Kidney (tissue), 14 donors: Measurements from ENCODE around the gene C1orf122. TPM values are rescaled to one million over a fixed set of nuclear protein-coding genes. Genes with fewer than 3 reads are reported as not detected.

ENCODE experiments used
- DNase-seq, 5 donors: peaks; one replicate each; pipeline ENCODE4 v3.0.0-alpha.2; 2013 to 2020
- FAIRE-seq: peaks from 2 replicates; lab custom pipeline; 2012; peaks lifted over from hg19 to GRCh38; lab: Jason Lieb, UNC
- H3K27ac ChIP-seq, 2 donors: one replicate each; pipeline ENCODE4 v1.7.0; 2013; ENCODE audit warnings: low read depth in 2 of 2, low read length in 2 of 2, inconsistent platforms in 1 of 2
- H3K27me3 ChIP-seq: one replicate; pipeline ENCODE4 v1.7.1; 2013; ENCODE audit warnings: low read length, inconsistent platforms; ENCODE audit not compliant: control insufficient read depth, insufficient read depth
- H3K36me3 ChIP-seq, 3 donors: one replicate each; pipeline versions ENCODE4 v1.7.0 to v1.7.1; 2013; ENCODE audit warnings: low read length in 3 of 3, control low read depth in 1 of 3, inconsistent platforms in 1 of 3; ENCODE audit not compliant: insufficient read depth in 3 of 3, control insufficient read depth in 2 of 3
- H3K4me1 ChIP-seq, 3 donors: one replicate each; pipeline versions ENCODE4 v1.7.0 to v1.7.1; 2013; ENCODE audit warnings: low read length in 3 of 3, inconsistent platforms in 1 of 3, low read depth in 1 of 3; ENCODE audit not compliant: control insufficient read depth in 2 of 3, insufficient read depth in 2 of 3
- H3K4me3 ChIP-seq, 3 donors: one replicate each; pipeline versions ENCODE4 v1.7.0 to v1.8.1; 2013; ENCODE audit warnings: low read length in 3 of 3, control low read depth in 1 of 3, inconsistent platforms in 1 of 3
- H3K9ac ChIP-seq, 3 donors: one replicate each; pipeline versions ENCODE4 v1.7.0 to v1.7.1; 2013; ENCODE audit warnings: low read length in 3 of 3, control low read depth in 1 of 3, inconsistent platforms in 1 of 3
- H3K9me3 ChIP-seq, 3 donors: one replicate each; pipeline versions ENCODE4 v1.7.0 to v1.7.1; 2013; ENCODE audit warnings: low read length in 3 of 3, control low read depth in 1 of 3, inconsistent platforms in 1 of 3; ENCODE audit not compliant: control insufficient read depth in 2 of 3, insufficient read depth in 1 of 3
- CTCF ChIP-seq: IDR thresholded peaks from 3 replicates; pipeline ENCODE4 v1.5.1; 2012; ENCODE audit warnings: mild to moderate bottlenecking, moderate library complexity, borderline replicate concordance; ENCODE audit not compliant: insufficient read depth; ENCODE audit errors: extremely low read depth
- intact Hi-C: fragments of 100-400 bp; cut with DNase I; formaldehyde crosslinking; loops from one replicate; pipeline ENCODE4 v1.11.1; 2022
- polyA plus RNA-seq: library from polyadenylated mRNA; stranded (reverse); fragments of 350-450 nt; fragmentation: Illumina TruSeq; extraction: RNeasy Lipid Tissue Mini Kit (QIAGEN cat#74804); gene quantifications from one replicate; pipeline ENCODE4 v1.2.3, GENCODE V29; 2014; ENCODE audit warnings: low read depth, low replicate concordance; ENCODE audit not compliant: insufficient read depth
- total RNA-seq: library from RNA; stranded (reverse); fragmentation: NEBNext Ultra II Directional; extraction: Animal tissue kit (Norgen Biotek cat#: 25700); gene quantifications from one replicate; pipeline ENCODE4 v1.2.1, GENCODE V29; 2021
- donor health status: control.
- donor health status: control.
- donor health status: control.
- donor health status: control.
- donor health status: control.
- donor health status: DM: yes; HTN: yes; CAD: no.
- donor health status: Normal renal cell carcinoma (clear cell type).

Gene C1orf122
- total and polyA plus RNA-seq, 2 donors from 2014 or later = 37.2 to 147 TPM

- no peak overlapping the region for H3K9ac ChIP-seq
- no peaks in the 10 kb centered on the region for H3K27me3 ChIP-seq
- DNase-seq (peak in 2 of 5 donors; percentile 1 to 44), FAIRE-seq (no peak)
- no peak for TF ChIP-seq CTCF
- H3K4me3 ChIP-seq = no peak overlapping the region
- no peaks in the 10 kb centered on the region for H3K9me3 ChIP-seq
- H3K4me1 ChIP-seq = no peaks in the 10 kb centered on the region
- intact Hi-C loops = no loop called here
- no peaks in the 10 kb centered on the region for H3K36me3 ChIP-seq
- no peak overlapping the region for H3K27ac ChIP-seq
Measured at GRCh38 chr1:37794372-37795339, 12.9 kb upstream of the C1orf122 start.

- Histone ChIP-seq H3K27me3 (no peaks in the 10 kb centered on the region), H3K36me3 (no peaks in the 10 kb centered on the region), H3K27ac (no peak overlapping the region), H3K9me3 (no peaks in the 10 kb centered on the region), H3K4me1 (no peaks in the 10 kb centered on the region), H3K9ac (no peak overlapping the region), H3K4me3 (no peak overlapping the region)
- no peak for TF ChIP-seq CTCF
- DNase-seq (peak; percentile 73 to 83 (median 80)), FAIRE-seq (no peak)
- intact Hi-C loops = no loop called here
Measured at GRCh38 chr1:37795340-37796125, 12.1 kb upstream of the C1orf122 start.

- intact Hi-C loops = no loop called here
- H3K9ac ChIP-seq = no peak overlapping the region
- no peak for DNase-seq
Measured at GRCh38 chr1:37797750-37798345, 9.7 kb upstream of the C1orf122 start.

More at GRCh38 chr1:37797750-37798345, 9.7 kb upstream of the C1orf122 start:
- Histone ChIP-seq H3K27me3 (no peaks in the 10 kb centered on the region), H3K9me3 (no peaks in the 10 kb centered on the region), H3K4me3 (no peak overlapping the region), H3K27ac (no peak overlapping the region), H3K4me1 (no peaks in the 10 kb centered on the region), H3K36me3 (peaks cover 2 to 5% (median 4%) of the 10 kb centered on the region in 3 donors)
- no peak for FAIRE-seq
- TF ChIP-seq CTCF = no peak
